Thoracic aorta (tissue), 2 donors: ENCODE measurements around the gene DSN1. TPM values are rescaled to one million over a fixed set of nuclear protein-coding genes. Genes with fewer than 3 reads are reported as not detected.

Experiments
- ATAC-seq: fragments of 150-250 bp; one replicate; pipeline ENCODE4 v1.8.0; 2017; ENCODE audit warnings: low read depth; ENCODE audit not compliant: insufficient number of reproducible peaks, low FRiP score
- DNase-seq: peaks from one replicate; pipeline ENCODE4 v3.0.0-alpha.2; 2020; ENCODE audit warnings: low spot score
- H3K27ac ChIP-seq, 2 donors: fragments of 200-600 bp; sonication (generic); 1 replicate in 1 of 2; 2 replicates in 1 of 2; pipeline ENCODE4 v1.5.1; 2016; ENCODE audit warnings: mild to moderate bottlenecking in 2 of 2, moderate library complexity in 2 of 2
- H3K27me3 ChIP-seq: fragments of 200-600 bp; sonication (generic); replicated peaks from 2 replicates; pipeline ENCODE4 v1.6.0; 2016; ENCODE audit warnings: mild to moderate bottlenecking; ENCODE audit not compliant: insufficient read depth
- H3K36me3 ChIP-seq: fragments of 200-600 bp; sonication (generic); one replicate; pipeline ENCODE4 v1.5.1; 2016
- H3K4me1 ChIP-seq, 2 donors: fragments of 200-600 bp; sonication (generic); 1 replicate in 1 of 2; 2 replicates in 1 of 2; pipeline versions ENCODE4 v1.5.1 to v1.6.0; 2016; ENCODE audit warnings: low read depth in 2 of 2, mild to moderate bottlenecking in 1 of 2; ENCODE audit not compliant: control insufficient read depth in 1 of 2
- H3K4me3 ChIP-seq: fragments of 200-600 bp; sonication (generic); 2 replicates; pipeline ENCODE4 v1.5.1; 2016; ENCODE audit warnings: mild to moderate bottlenecking
- H3K9me3 ChIP-seq: fragments of 200-600 bp; sonication (generic); 2 replicates; pipeline ENCODE4 v1.5.1; 2016
- CTCF ChIP-seq: fragments of 200-600 bp; sonication (generic); IDR thresholded peaks from one replicate; pipeline ENCODE4 v1.5.1; 2019; ENCODE audit warnings: antibody characterized with exemption
- total RNA-seq, 2 donors: library from RNA; depleted of rRNA; stranded (reverse); fragments of >200 nt; gene quantifications; one replicate each; pipeline versions ENCODE4 v1.1.0 to v1.2.3, GENCODE V29; 2016

Gene DSN1
- total RNA-seq, 2 donors from 2014 or later = 5.6 to 6.1 TPM

GRCh38 chr20:36779656-36780025 lies 6.1 kb upstream of the DSN1 start:
- ATAC-seq (no peak), DNase-seq (no peak)
- H3K36me3 ChIP-seq = peaks cover 16% of the 10 kb centered on the region
- no peak overlapping the region for H3K27ac ChIP-seq
- H3K27me3 ChIP-seq = no peaks in the 10 kb centered on the region
- peaks cover 0 to 10% of the 10 kb centered on the region in 2 donors for H3K4me1 ChIP-seq
- no peaks in the 10 kb centered on the region for H3K9me3 ChIP-seq
- H3K4me3 ChIP-seq = no peak overlapping the region
- TF ChIP-seq CTCF = no peak

- Histone ChIP-seq H3K27me3 (no peaks in the 10 kb centered on the region), H3K36me3 (peaks cover 11% of the 10 kb centered on the region), H3K4me3 (no peak overlapping the region), H3K9me3 (no peaks in the 10 kb centered on the region), H3K27ac (no peak overlapping the region), H3K4me1 (peaks cover 0 to 15% of the 10 kb centered on the region in 2 donors)
- DNase-seq (no peak), ATAC-seq (no peak)
- no peak for TF ChIP-seq CTCF
Observed at GRCh38 chr20:36778831-36779655, 5.5 kb upstream of the DSN1 start.

GRCh38 chr20:36777576-36777975 lies 4.0 kb upstream of the DSN1 start:
- peaks cover 5% of the 10 kb centered on the region for H3K36me3 ChIP-seq
- no peak overlapping the region for H3K27ac ChIP-seq
- peaks cover 3 to 22% of the 10 kb centered on the region in 2 donors for H3K4me1 ChIP-seq
- no peaks in the 10 kb centered on the region for H3K9me3 ChIP-seq
- no peak overlapping the region for H3K4me3 ChIP-seq
- no peaks in the 10 kb centered on the region for H3K27me3 ChIP-seq
- DNase-seq (no peak), ATAC-seq (no peak)
- no peak for TF ChIP-seq CTCF

- H3K4me3 ChIP-seq = no peak overlapping the region
- no peaks in the 10 kb centered on the region for H3K9me3 ChIP-seq
- peaks cover 3 to 23% of the 10 kb centered on the region in 2 donors for H3K4me1 ChIP-seq
- no peak for ATAC-seq
- H3K27ac ChIP-seq = no peak overlapping the region
- no peak for TF ChIP-seq CTCF
- H3K36me3 ChIP-seq = peaks cover 1% of the 10 kb centered on the region
- no peaks in the 10 kb centered on the region for H3K27me3 ChIP-seq
- DNase-seq = no peak
Observed at GRCh38 chr20:36777167-36777566, 3.6 kb upstream of the DSN1 start.

- Histone ChIP-seq H3K4me3 (no peak overlapping the region), H3K36me3 (no peaks in the 10 kb centered on the region), H3K4me1 (peaks cover 3 to 23% of the 10 kb centered on the region in 2 donors), H3K9me3 (no peaks in the 10 kb centered on the region), H3K27ac (peak overlapping the region in 1 of 2 donors; percentile 96), H3K27me3 (no peaks in the 10 kb centered on the region)
- ATAC-seq (no peak), DNase-seq (no peak)
- no peak for TF ChIP-seq CTCF
Observed at GRCh38 chr20:36775826-36776225, 2.3 kb upstream of the DSN1 start.
